ENCODE data around the gene RDH13.
"Not testable (repeated sequence)": the region's sequence is repeated elsewhere in the genome, so short reads cannot be mapped to it uniquely, and the experiment has no call there.

The RDH13 gene, protein sequence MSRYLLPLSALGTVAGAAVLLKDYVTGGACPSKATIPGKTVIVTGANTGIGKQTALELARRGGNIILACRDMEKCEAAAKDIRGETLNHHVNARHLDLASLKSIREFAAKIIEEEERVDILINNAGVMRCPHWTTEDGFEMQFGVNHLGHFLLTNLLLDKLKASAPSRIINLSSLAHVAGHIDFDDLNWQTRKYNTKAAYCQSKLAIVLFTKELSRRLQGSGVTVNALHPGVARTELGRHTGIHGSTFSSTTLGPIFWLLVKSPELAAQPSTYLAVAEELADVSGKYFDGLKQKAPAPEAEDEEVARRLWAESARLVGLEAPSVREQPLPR

DNA sequence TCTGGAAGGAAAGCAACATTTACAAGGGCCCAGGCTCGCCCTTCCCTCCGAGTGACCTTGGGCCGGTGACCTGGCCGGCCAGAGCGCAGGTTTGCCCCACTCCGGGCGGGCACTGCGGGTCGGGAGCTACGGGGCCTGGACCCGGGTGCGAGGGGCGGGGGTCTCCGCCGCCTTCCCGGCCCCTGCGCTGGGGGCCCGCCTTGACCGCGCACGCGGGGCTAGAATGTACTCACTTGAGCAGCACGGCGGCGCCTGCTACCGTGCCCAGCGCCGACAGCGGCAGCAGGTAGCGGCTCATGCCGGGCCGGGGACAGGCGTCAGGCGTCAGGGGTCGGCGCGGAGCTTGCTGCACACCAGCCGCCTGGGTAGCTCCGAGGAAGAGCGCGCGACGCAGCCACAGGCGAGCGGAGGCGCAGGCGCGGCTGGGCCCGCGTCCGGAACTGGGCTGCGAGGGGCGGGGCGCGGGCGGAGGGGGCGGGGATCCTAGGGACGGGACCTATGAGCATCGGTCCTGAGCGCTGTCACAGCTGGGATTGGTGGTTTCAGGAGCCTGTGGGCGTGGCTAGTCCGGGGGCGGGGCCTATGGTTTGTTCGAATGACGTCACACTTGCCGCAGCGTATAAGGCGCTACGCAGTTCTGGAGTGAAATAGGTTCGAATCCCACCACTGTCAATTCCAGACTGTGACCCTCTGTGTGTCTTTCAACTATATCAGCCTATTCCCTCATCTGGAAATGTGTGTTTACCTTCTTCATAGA, at the start of gene RDH13:
RDH13 (minus strand) TSS at position 414 of the 757 bp plus-strand sequence; CDS start at position 298, 116 bp downstream.
- DNase-seq, result peak; percentile 87

DNA sequence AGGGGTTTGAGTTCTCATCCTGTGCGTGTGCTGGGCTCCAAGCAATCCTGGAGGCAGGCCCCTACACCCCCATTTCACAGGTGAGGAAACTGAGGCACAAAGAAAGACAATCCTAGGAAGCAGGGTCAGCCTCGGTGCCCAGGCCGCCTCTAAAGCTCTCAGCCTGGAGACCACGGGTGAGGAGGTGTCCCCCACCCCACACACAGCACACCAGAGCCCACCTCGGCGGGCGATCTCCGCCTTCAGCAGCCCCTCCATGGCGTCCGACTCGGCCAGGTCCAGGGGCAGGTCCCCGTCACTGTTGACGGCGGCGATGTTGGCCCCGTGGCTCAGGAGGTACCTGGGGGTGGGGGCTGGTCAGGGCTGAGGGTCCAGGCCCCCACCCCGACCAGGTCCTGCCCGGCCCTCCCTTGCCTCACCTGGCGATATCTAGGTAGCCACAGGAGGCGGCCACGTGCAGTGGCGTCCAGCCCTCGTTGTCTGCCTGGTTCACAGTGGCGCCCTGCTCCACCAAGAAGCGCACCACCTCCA, 49.4 kb upstream of the RDH13 start:
- DNase-seq, result no peak

DNA sequence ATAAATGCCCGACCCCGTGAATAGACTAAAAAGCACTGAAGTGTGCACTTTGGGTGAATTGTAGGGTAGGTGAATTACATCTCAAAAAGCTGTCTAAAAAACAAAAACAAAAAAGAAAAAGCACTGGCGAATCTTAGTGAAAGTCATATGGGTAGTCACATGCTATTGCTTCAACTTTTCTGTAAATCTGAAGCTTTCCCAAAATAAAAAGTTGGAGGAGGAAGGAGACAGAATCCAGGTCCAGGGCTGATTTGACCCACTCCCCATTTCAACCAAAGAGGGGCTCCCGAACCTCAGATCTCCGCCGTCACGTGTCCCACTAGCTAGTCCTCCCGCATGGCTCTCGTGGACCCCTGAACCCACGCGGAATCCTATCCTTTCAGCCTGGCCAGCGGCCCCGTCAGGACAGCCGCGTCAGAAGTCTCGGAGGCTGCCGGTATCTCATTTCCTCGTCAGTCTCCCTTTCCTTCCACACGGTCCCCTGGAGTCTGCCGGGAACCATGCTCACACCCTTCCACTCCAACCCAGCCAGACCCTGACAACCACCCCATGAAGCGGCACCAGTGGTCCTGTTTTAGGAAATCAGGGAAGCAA, 48.4 kb upstream of the RDH13 start:
- no peak for DNase-seq

DNA sequence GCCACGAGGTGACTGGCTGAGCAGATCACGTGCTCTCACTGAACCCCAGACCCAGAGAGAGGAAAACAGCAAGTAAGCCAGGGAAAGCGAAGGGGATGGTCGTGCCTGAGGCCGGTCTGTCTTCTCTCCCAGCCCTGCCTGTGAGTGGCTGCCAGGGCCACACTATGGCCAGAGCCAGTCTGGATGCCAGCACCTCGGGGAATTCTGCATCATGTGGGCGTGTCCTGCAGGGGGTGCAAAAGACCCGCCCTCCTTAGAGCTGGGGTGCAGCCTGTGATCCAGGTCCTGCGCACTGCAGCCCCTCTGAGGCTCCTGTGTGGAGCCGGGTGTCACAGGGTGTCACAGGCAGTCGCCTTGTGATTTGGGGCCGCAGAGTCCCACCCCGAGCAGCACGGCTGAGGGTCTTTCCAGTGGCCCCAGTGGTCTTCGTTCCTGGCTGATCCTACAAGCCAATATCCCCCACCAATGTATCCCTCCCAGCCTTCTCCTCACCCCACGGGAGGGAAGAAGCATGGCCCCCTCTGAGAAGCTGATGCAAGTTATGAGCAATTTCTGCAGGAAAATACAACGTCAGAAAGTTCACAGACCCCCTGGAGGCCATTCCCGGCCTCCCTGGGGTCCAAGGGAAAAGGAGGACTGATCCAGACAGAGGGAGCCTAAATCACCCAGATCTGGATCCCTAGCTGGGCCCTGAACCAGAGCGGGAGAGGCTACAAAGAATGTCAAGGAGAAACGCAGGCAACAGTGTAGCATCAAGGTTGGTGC, 46.8 kb upstream of the RDH13 start:
- DNase-seq, result no peak

DNA sequence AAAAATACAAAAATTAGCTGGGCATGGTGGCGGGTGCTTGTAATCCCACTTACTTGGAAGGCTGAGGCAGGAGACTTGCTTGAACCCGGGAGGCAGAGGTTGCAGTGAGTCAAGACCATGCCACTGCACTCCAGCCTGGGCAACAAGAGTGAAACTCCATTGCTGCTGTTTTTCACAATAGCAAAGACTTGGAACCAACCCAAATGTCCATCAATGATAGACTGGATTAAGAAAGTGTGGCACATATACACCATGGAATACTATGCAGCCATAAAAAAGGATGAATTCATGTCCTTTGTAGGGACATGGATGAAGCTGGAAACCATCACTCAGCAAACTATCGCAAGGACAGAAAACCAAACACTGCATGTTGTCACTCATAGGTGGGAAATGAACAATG, 44.3 kb upstream of the RDH13 start:
- not testable (repeated sequence) for DNase-seq

DNA sequence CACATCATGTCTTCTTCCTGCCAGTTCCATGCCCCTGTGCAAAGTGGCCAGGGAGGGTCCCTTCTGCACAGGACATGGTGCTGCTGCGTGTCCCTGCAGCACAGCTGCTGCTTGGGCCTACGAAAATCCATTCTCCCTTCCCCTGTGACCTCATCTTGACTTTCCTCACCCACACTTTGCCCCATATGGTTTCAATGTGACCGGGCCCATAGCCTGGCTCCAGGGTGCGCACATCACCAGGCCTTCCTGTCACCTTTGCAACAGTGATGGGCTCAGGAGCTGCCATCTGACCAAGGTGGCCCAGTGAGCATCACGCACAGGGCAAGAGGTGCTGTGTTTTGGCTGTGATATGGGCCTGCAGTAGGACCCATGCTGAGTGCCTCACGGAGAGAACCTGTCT, 43.6 kb upstream of the RDH13 start:
- DNase-seq, result no peak

DNA sequence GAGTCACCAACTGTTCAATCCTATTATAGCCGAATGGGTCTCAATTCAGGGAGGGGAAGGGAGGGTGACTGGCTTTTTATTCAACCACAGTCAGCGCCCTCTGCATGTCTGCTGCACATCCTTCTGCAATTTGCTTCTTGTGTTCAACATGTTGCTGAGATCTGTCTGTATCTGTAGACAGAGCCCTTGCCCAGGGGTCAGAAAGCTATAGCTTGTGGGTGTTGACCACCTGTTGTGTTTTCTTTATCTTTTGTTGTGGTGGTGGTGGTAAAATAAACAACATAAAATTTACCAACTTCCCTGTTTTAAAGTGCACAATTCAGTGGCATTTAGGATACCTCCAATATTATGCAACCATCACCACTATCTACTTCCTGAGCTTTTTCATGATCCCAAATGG, 42.3 kb upstream of the RDH13 start:
- DNase-seq, result no peak

DNA sequence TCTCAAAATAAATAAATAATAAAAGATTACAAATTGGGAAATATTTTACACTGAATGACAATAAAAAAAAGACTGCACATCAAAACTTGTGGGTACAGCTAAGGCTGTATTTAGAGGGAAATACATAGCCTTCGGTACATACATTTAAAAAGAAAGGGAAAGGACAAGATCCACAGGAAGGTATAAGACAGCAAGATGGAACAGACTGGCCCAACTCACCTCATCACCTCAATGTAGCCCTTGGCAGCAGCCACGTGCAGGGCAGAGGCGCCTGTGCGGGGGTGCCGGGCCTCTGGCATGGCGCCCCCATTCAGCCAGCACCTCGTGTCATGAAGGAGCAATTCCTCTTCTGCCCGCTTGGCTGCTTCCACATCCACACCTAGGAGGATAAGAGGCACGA, 40.2 kb upstream of the RDH13 start:
- DNase-seq, result no peak

DNA sequence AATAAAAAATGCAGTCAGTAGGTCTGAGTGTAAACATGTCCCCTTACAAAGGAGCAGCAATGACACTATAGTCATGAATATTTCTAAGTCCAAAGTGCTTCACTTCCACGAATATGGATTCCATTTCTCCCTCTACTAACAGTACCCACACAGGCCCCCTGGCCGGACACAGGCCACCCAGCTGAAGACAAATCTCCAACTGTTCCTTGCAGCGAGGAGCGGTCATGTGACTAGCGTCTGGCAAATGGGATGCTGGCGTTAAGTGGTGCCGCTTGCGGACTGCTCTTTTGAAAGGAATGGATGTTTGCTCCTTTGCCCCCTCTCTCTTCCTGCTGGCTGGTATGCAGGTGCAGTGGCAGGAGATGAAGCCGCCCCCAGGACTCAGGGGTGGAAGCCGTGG, 38.3 kb upstream of the RDH13 start:
- no peak for DNase-seq

DNA sequence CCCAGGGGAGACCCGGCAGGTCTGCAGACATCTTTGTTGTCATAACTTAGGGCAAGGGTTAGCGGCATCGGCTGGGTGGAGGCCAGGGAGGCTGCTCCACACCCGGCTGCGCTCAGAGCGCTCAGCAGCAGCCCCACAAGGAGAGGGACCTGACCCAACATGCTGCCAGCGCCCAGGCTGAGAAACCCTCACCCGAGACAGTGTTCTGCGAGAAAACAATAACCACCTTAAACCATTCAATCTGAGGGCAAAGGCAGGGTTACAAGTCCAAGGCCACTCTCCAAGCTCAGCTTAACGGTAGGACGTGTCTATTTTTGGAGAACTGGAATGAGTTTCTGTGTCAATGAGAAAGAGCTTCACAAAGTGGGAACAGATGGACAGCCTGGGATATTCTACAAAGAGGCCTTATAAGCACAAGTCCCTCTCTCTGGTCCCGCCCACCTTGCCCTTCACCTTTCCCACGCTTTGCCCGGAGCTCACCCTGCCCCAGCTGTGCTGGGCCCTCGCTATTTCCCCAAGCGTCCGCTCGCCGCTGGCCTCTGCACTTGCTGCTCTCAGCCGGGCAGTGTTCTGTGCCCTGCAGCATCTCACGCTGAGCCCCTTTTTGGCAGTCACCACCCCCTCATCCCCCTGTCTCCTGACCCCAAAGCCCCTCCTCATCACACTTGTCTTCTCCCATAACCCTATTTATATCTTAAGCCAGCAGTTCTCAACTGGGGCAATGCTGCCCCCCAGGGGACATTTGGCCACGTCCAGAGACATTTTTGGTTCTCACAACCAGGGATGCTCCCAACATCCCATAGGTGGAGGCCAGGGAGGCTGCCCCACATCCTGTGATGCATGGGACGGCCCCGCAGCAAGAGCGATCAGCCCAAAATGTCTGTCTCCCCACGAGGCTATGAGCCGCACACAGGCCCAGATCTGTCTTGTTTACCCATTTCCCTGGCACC, 36.9 kb upstream of the RDH13 start:
- no peak for DNase-seq

DNA sequence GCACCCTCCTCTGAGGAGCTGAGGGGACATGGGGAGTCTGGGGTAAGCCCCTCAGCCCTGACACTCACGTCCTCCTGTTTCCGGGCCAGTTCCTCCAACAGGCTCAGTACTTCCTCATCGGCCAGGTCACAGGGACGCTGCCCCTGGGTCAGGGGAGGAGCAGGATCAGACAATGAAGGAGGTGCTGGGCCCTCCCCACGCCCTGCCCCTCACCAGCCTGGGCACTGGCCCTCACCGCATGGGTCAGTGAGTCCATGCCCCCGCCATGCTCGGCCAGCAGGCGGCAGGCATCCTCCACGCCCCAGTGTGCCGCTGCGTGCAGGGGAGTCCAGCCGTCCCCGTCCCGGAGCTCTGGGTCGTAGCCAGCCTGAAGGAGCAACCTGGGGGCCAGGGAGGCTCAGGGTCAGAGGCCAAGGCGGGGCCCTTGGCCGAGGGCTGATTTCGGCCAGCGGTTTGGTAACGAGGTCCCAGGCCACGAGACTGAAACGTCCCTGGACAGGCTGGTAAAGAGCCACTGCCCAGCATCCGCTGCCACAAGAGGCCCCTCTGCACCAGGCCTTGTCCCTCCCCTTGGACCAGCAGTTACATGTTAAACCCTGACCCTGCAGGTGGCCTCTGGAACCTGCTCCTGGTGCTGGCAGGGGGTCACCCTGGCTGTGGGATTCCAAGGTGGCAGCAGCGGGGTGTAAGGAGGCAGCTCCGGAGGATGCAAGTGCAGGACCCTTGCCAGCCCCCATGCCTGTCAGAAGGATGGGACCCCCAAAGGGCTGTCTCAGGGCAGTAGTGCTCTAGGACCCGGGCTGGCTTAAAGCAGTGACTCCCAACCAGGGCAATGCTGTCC, 36.0 kb upstream of the RDH13 start:
- no peak for DNase-seq

DNA sequence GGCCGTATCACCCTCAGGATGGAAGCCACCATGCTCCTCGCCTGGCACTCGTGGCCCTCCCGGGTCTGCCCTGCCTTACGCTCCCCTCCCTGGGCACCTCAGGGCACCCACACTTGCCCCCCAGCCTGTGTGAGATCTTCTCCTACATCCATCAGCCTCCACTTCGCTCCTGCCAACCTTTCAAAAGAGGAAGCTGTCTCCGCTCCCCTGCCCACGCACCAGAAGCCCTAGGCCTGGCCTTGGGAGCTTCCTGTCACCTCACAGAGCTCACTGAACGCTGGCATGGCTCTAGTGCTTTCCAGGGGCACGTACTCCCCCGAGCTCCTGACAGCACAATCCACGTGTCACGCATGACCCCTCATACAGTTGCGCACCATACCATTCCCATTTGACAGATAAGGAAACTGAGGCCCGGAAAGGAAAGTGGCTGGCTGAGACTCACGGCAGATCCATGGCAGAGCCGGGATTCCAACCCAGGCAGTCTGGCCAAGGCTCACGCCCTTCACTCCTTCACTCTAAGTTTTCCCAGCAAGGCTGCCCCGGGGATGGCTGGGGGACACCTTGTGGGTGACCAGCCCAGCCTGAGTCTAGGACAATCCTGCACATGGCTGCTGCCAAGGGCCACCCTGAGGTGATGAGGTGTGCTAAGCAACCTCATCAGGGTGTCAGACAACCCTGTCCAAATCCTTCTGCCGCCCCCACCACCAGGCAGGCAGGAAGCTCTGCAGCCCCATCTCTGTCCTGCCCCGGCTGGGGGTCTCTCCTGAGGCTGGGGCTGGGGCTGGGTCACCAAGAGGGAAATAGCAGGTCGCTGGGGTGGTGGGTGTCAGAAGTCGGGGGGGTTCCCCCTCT, 35.1 kb upstream of the RDH13 start:
- no peak for DNase-seq

DNA sequence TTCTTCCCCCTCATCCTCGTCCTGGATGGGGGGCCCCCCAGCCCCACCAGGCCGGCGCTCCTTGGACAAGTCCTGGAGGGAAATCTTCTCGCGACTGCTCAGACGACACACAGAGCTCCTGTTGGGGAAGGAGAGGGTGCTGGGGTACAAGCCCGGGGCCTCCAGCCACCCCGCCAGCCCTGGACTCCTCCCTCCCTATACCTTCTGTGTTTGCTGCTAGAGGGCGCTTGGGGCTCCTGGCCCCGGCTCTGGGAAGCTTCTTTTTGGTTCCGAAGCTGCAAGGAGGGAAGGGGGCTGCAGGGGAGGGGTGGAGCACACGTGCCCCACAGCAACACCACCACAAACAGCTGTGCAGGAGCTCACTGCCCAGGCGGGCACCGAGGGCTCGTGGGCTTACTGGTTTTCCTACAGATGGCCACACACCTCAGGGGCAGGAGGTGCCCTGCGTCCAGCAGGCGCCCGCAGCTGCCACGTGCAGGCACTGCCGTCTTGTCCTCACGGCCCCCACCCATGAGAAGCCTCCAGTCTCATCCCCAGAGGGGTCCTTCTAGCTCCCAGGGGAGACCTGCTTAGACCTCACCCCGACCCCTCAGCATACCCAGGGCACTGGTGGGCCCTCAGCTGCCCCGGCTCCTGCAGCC, 33.2 kb upstream of the RDH13 start:
- no peak for DNase-seq

DNA sequence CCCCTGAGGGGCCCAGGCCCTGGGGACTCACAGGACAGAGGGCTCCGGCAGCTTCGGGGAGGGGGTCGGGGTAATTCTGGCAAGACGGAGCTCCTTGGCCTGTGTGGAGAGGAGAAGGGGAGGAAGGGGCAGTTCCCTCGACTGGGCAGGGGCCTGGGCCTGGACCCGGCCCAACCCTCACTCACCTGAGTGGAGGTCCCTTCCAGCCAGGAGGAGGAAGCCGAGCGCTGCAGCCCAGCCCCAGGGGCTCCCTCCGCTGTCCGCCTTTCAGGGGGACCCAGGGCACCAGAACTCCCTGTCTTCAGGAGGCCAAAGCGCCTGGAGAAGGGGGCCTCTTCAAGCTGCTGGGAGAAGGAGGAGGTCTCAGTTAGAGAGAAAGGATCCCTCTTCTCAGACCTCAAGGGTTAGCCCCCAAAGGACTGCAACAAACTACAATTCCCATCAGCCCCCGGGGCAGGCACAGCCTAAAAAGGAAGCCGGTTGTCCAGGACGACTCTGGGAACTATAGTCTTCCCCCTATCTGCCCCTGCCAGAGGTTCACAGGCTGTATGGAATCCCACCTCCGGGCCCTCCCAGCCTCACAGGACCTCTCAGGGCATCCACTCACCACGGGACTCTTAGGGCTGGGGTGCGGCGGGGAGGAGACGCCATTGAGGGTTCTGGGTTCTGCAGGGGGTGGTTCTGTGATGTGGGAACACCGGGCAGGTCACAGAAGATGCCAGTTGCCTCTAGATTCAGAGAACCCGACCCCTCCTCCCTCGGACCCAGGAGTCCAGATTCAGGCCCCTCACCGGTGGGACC, 32.5 kb upstream of the RDH13 start:
- no peak for DNase-seq

DNA sequence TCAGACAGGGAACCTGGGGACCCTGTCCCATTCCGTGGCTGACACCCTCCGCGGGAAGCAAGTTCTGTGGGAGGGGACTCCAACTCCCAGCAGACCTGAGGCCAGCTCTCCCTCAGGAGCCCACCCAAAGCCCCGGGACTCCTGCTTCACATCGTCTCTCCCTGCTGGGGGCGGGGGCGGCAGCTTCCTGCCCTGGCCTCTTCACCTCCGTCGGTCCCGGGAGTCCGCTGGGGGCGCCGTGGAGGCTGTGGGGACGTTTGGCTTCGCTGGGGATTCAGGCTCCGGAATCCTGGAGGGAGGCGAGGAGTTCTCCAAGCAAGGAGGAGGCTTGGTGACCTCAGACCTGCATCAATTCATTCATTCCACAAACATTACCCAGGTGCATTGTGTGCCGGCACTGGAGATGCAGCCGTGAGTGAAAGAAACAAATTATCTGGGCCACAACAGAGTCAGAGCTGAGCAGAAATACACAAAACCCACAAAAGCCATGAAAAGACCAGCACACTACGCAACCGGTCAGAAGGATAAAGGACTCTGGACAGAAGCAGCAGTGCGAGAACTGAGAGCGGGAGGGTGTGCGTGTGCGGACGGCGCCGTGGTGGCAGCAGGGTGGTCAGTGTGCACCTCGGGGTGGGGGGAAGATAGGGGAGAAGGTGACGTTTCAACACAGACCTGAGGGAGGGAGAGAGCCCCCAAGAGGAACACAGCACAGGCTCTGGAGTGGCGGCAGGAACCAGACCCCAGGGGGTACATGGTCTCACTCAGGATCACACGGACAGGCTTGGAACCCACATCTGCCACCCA, 31.7 kb upstream of the RDH13 start:
- no peak for DNase-seq

DNA sequence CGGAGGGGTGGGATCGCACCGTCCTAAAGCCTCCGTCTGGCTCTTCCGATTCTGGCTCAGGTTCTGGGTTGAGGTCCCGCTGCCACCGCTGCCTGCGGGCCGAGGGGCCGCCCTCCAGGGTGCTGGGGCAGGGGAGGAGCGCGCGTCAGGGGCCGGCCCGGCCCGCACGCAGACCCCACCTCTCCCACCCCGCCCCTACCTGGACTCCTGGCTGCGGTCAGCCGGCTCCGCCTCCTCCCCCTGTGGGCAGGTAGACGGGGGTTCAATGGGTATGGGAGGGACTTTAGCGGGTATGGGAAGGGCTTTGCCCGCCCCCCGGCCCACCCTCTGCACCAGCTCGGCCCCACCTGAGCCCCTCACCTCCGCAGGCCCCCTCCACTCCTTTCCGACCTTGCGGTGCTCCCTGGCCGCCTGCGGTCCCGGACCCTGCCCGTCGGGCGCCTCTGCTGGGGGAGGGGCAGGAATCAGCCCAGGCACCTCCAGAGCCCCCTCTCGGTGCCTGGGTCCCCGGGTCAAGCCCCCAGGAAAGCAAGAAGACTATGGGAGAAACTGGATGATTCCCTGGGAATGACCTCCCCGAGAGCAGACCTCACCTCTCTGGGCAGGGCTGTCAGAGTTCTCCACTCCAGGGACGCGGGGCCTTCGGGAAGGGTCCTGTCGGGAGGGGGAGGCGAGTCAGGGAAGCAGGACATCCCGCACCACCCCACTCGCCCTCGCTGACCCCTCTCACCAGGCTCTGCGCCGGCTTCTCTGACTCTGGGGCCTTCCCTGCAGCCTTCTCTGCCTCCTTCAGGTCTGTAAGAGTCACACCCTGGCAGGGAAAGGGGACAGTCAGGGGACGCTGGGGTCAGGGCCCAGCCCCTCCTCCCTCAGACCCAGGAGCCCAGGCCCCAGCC, 29.7 kb upstream of the RDH13 start:
- no peak for DNase-seq

DNA sequence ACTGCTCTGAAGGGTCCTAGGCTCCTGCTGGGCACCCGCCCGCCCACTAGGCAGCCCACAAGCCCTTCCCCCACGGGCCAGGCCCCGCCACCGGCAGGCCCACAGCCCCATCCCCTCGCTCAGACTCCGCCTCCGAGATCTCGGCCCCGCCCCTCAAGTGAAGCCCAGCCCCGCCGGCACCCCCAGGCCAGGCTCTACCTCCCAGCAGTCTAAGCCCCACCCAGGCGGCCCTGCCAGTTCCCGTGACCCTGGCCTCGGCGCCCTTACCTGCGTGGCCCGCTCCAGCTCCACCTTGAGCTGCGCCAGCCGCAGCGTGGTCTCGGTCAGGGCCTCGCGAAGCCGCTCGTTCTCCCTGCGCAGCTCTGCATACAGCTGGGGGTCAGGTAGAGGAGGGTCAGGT, 29.0 kb upstream of the RDH13 start:
- no peak for DNase-seq

All from DMS 273 treated with DMSO at 0.1 percent for 48 hours (cell line).